Activated CD8-positive, alpha-beta memory T cell treated with anti-CD3 and anti-CD28 coated beads, Interleukin-2, amount 10 ng/mL, durations not matched to agents 7 days and 5 days (primary cell): ENCODE data around the gene SCP2. TPM values are rescaled to one million over a fixed set of nuclear protein-coding genes. Genes with fewer than 3 reads are reported as not detected.

Experiments
- ATAC-seq: fragments of 150-1000 bp; cut with Tn5 transposase; one replicate; pipeline ENCODE4 v1.10.0; 2021; ENCODE audit warnings: moderate library complexity
- CTCF ChIA-PET: fragments of 350-600 bp; sonication (Branson Sonifier 250); formaldehyde crosslinking; loops from one replicate; lab custom pipeline; 2021; ENCODE audit warnings: antibody characterized with exemption; lab: Charles Lee
- DNase-seq: peaks from one replicate; pipeline ENCODE4 v3.0.0-alpha.2; 2020
- H3K27ac Mint-ChIP-seq: one replicate; pipeline ENCODE4 v1.8.0; 2021; ENCODE audit warnings: mild to moderate bottlenecking, mixed read lengths
- H3K27me3 Mint-ChIP-seq: one replicate; pipeline ENCODE4 v1.8.0; 2021; ENCODE audit warnings: mixed read lengths
- H3K36me3 Mint-ChIP-seq: one replicate; pipeline ENCODE4 v1.8.0; 2021; ENCODE audit warnings: mild to moderate bottlenecking, mixed read lengths
- H3K4me1 Mint-ChIP-seq: one replicate; pipeline ENCODE4 v1.8.0; 2021; ENCODE audit warnings: mixed read lengths
- H3K4me3 Mint-ChIP-seq: one replicate; pipeline ENCODE4 v1.8.0; 2021; ENCODE audit warnings: mild to moderate bottlenecking, moderate library complexity, mixed read lengths
- H3K9me3 Mint-ChIP-seq: one replicate; pipeline ENCODE4 v1.8.0; 2022; ENCODE audit warnings: low read depth, mixed read lengths
- total RNA-seq, 2 experiments: library from RNA; stranded (reverse); gene quantifications; one replicate each; pipeline ENCODE4 v1.2.3, GENCODE V29; 2021

The SCP2 gene
- total RNA-seq, 2 experiments from 2014 or later = 72.1 to 72.8 TPM

- CTCF ChIA-PET = no interaction called here
- Mint-ChIP-seq H3K4me3 (no peak overlapping the region), H3K4me1 (no peaks in the 10 kb centered on the region), H3K27ac (no peak overlapping the region), H3K27me3 (no peaks in the 10 kb centered on the region), H3K36me3 (no peaks in the 10 kb centered on the region), H3K9me3 (no peaks in the 10 kb centered on the region)
- ATAC-seq = no peak
- DNase-seq = no peak
These were observed 154.4 kb downstream of the SCP2 start for GRCh38 chr1:53081384-53082066.

- no peaks in the 10 kb centered on the region for H3K36me3 Mint-ChIP-seq
- H3K4me1 Mint-ChIP-seq = no peaks in the 10 kb centered on the region
- H3K27me3 Mint-ChIP-seq = no peaks in the 10 kb centered on the region
- no peak for ATAC-seq
- DNase-seq = no peak
- H3K9me3 Mint-ChIP-seq = no peaks in the 10 kb centered on the region
- no peak overlapping the region for H3K27ac Mint-ChIP-seq
- no peak overlapping the region for H3K4me3 Mint-ChIP-seq
- CTCF ChIA-PET = no interaction called here
These were observed 155.9 kb downstream of the SCP2 start for GRCh38 chr1:53082826-53083455.

- no peak overlapping the region for H3K4me3 Mint-ChIP-seq
- ATAC-seq = no peak
- DNase-seq = no peak
- H3K4me1 Mint-ChIP-seq = no peaks in the 10 kb centered on the region
- H3K36me3 Mint-ChIP-seq = no peaks in the 10 kb centered on the region
- H3K27me3 Mint-ChIP-seq = no peaks in the 10 kb centered on the region
- CTCF ChIA-PET = no interaction called here
- no peaks in the 10 kb centered on the region for H3K9me3 Mint-ChIP-seq
- H3K27ac Mint-ChIP-seq = no peak overlapping the region
These were observed 156.8 kb downstream of the SCP2 start for GRCh38 chr1:53083636-53084588.

GRCh38 chr1:53084589-53084971 is 157.5 kb downstream of the SCP2 start:
- DNase-seq (no peak), ATAC-seq (no peak)
- Mint-ChIP-seq H3K27me3 (no peaks in the 10 kb centered on the region), H3K9me3 (no peaks in the 10 kb centered on the region), H3K4me3 (no peak overlapping the region), H3K36me3 (no peaks in the 10 kb centered on the region), H3K4me1 (no peaks in the 10 kb centered on the region), H3K27ac (no peak overlapping the region)
- CTCF ChIA-PET = no interaction called here

- ATAC-seq = no peak
- DNase-seq = no peak
- Mint-ChIP-seq H3K9me3 (no peaks in the 10 kb centered on the region), H3K4me1 (no peaks in the 10 kb centered on the region), H3K27ac (no peak overlapping the region), H3K36me3 (no peaks in the 10 kb centered on the region), H3K4me3 (no peak overlapping the region), H3K27me3 (no peaks in the 10 kb centered on the region)
- CTCF ChIA-PET = no interaction called here
These were observed 158.3 kb downstream of the SCP2 start for GRCh38 chr1:53085405-53085804.

- H3K27ac Mint-ChIP-seq = no peak overlapping the region
- CTCF ChIA-PET = interaction anchor here (1.5 kb wide), 1 partner anchor 164 kb away, joined by 3 read pairs; the partner anchor contains the start of gene ECHDC2
- H3K9me3 Mint-ChIP-seq = no peaks in the 10 kb centered on the region
- no peaks in the 10 kb centered on the region for H3K27me3 Mint-ChIP-seq
- no peak overlapping the region for H3K4me3 Mint-ChIP-seq
- ATAC-seq (no peak), DNase-seq (no peak)
- no peaks in the 10 kb centered on the region for H3K4me1 Mint-ChIP-seq
- H3K36me3 Mint-ChIP-seq = no peaks in the 10 kb centered on the region
These were observed 159.5 kb downstream of the SCP2 start for GRCh38 chr1:53086491-53087070.

GRCh38 chr1:53087332-53088285 is 160.5 kb downstream of the SCP2 start:
- H3K4me3 Mint-ChIP-seq = no peak overlapping the region
- no peaks in the 10 kb centered on the region for H3K9me3 Mint-ChIP-seq
- DNase-seq = no peak
- no peak for ATAC-seq
- no peaks in the 10 kb centered on the region for H3K27me3 Mint-ChIP-seq
- H3K4me1 Mint-ChIP-seq = no peaks in the 10 kb centered on the region
- no peak overlapping the region for H3K27ac Mint-ChIP-seq
- CTCF ChIA-PET = interaction anchor here (1.5 kb wide), 1 partner anchor 165 kb away, joined by 3 read pairs; the partner anchor contains the start of gene ECHDC2
- H3K36me3 Mint-ChIP-seq = no peaks in the 10 kb centered on the region

- H3K9me3 Mint-ChIP-seq = no peaks in the 10 kb centered on the region
- no peak for ATAC-seq
- no peak overlapping the region for H3K4me3 Mint-ChIP-seq
- no peaks in the 10 kb centered on the region for H3K4me1 Mint-ChIP-seq
- no peak overlapping the region for H3K27ac Mint-ChIP-seq
- no peak for DNase-seq
- H3K36me3 Mint-ChIP-seq = no peaks in the 10 kb centered on the region
- CTCF ChIA-PET = no interaction called here
- H3K27me3 Mint-ChIP-seq = no peaks in the 10 kb centered on the region
These were observed 161.7 kb downstream of the SCP2 start for GRCh38 chr1:53088616-53089300.

GRCh38 chr1:53089478-53090226 is 162.6 kb downstream of the SCP2 start:
- H3K36me3 Mint-ChIP-seq = no peaks in the 10 kb centered on the region
- DNase-seq = no peak
- no peaks in the 10 kb centered on the region for H3K9me3 Mint-ChIP-seq
- H3K4me3 Mint-ChIP-seq = no peak overlapping the region
- no peak for ATAC-seq
- CTCF ChIA-PET = no interaction called here
- H3K27ac Mint-ChIP-seq = no peak overlapping the region
- no peaks in the 10 kb centered on the region for H3K4me1 Mint-ChIP-seq
- H3K27me3 Mint-ChIP-seq = no peaks in the 10 kb centered on the region

- no peak for ATAC-seq
- Mint-ChIP-seq H3K27me3 (no peaks in the 10 kb centered on the region), H3K27ac (no peak overlapping the region), H3K9me3 (no peaks in the 10 kb centered on the region), H3K4me1 (no peaks in the 10 kb centered on the region), H3K4me3 (no peak overlapping the region), H3K36me3 (no peaks in the 10 kb centered on the region)
- CTCF ChIA-PET = no interaction called here
- no peak for DNase-seq
These were observed 163.4 kb downstream of the SCP2 start for GRCh38 chr1:53090227-53091147.
